GM18519 (cell line): ENCODE measurements around the gene CRHR2.

Experiments
- ATAC-seq: cut with Tn5 transposase; IDR thresholded peaks from one replicate; pipeline ENCODE4 v1.9.1; 2021; ENCODE audit warnings: mild to moderate bottlenecking, moderate library complexity; ENCODE audit not compliant: unreplicated experiment, low FRiP score

Gene CRHR2

GRCh38 chr7:30707391-30708357 lies 25.4 kb upstream of the CRHR2 start:
- ATAC-seq, result no peak

GRCh38 chr7:30706908-30707307 lies 24.7 kb upstream of the CRHR2 start:
- ATAC-seq, result no peak

GRCh38 chr7:30706316-30706715 lies 24.1 kb upstream of the CRHR2 start:
- no peak for ATAC-seq

- no peak for ATAC-seq
Observed at GRCh38 chr7:30705596-30705995, 23.3 kb upstream of the CRHR2 start.

- ATAC-seq, result no peak
Observed at GRCh38 chr7:30705008-30705407, 22.8 kb upstream of the CRHR2 start.

GRCh38 chr7:30703756-30704155 lies 21.5 kb upstream of the CRHR2 start:
- no peak for ATAC-seq

- ATAC-seq, result no peak
Observed at GRCh38 chr7:30702200-30702599, 19.9 kb upstream of the CRHR2 start.

GRCh38 chr7:30700941-30701340 lies 18.7 kb upstream of the CRHR2 start:
- no peak for ATAC-seq

GRCh38 chr7:30699706-30700495 lies 17.6 kb upstream of the CRHR2 start:
- ATAC-seq, result no peak

- no peak for ATAC-seq
Observed at GRCh38 chr7:30698481-30698880, 16.2 kb upstream of the CRHR2 start.

- ATAC-seq, result no peak
Observed at GRCh38 chr7:30697719-30698460, 15.6 kb upstream of the CRHR2 start.

- ATAC-seq, result no peak
Observed at GRCh38 chr7:30694774-30695721, 12.8 kb upstream of the CRHR2 start.

GRCh38 chr7:30694218-30694745 lies 12.0 kb upstream of the CRHR2 start:
- ATAC-seq, result no peak

- no peak for ATAC-seq
Observed at GRCh38 chr7:30692882-30693281, 10.6 kb upstream of the CRHR2 start.

GRCh38 chr7:30692438-30692837 lies 10.2 kb upstream of the CRHR2 start:
- ATAC-seq, result no peak

GRCh38 chr7:30690011-30690410 lies 7.8 kb upstream of the CRHR2 start:
- ATAC-seq, result no peak

GRCh38 chr7:30688718-30689221 lies 6.5 kb upstream of the CRHR2 start:
- ATAC-seq, result no peak

GRCh38 chr7:30687604-30688003 lies 5.3 kb upstream of the CRHR2 start:
- ATAC-seq, result no peak

GRCh38 chr7:30684351-30684750 lies 2.1 kb upstream of the CRHR2 start:
- ATAC-seq, result no peak
